ENCODE results near the gene SCAMP4. TPM values are rescaled to one million over a fixed set of nuclear protein-coding genes. Genes with fewer than 3 reads are reported as not detected.

SCAMP4 gene
- total and polyA plus RNA-seq, 9 of the 15 experiments (the other 6 are each of a cell fraction or from before 2014, with no cell fraction given), result 0.81 to 45.9 (median 12.8) TPM

- TF ChIP-seq, protein P1, sequence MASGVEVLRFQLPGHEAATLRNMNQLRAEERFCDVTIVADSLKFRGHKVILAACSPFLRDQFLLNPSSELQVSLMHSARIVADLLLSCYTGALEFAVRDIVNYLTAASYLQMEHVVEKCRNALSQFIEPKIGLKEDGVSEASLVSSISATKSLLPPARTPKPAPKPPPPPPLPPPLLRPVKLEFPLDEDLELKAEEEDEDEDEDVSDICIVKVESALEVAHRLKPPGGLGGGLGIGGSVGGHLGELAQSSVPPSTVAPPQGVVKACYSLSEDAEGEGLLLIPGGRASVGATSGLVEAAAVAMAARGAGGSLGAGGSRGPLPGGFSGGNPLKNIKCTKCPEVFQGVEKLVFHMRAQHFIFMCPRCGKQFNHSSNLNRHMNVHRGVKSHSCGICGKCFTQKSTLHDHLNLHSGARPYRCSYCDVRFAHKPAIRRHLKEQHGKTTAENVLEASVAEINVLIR (CRISPR knock-in tag; IDR thresholded peaks at IDR 0.05), result no peak
- TF ChIP-seq ZBTB40 (IDR thresholded peaks at IDR 0.05) (no peak), ZBTB40 (CRISPR knock-in tag; IDR thresholded peaks at IDR 0.05) (no peak), NONO (IDR thresholded peaks at IDR 0.05; ENCODE audit: low read depth in 2 of 2, low read length in 1 of 2) (peak in 1 of 2 experiments; percentile 87; a peak in 2 of 4 replicates), ZBED1 (IDR thresholded peaks at IDR 0.05) (no peak), FOXK2 (conservative IDR thresholded peaks at IDR 0.05 in 1 of 2, IDR thresholded peaks at IDR 0.05 in 1 of 2; ENCODE audit: low read depth in 2 of 2) (peak in 1 of 2 experiments; percentile 89; a peak in 2 of 4 replicates), CHD4 (IDR thresholded peaks at IDR 0.05; ENCODE audit: insufficient read depth, insufficient replicate concordance, low read depth, low read length, poor library complexity, severe bottlenecking) (no peak), HLTF (IDR thresholded peaks at IDR 0.05) (no peak), RBFOX2 (IDR thresholded peaks at IDR 0.05; ENCODE audit: low read depth, low read length) (peak; percentile 42), ZBTB11 (CRISPR knock-in tag; IDR thresholded peaks at IDR 0.05) (no peak; a peak in 1 of 6 replicates), HSF4 (CRISPR knock-in tag; IDR thresholded peaks at IDR 0.05; ENCODE audit: borderline replicate concordance) (no peak), MAFG (tag; conservative IDR thresholded peaks at IDR 0.05) (no peak)
Measured at GRCh38 chr19:1873524-1874473, 31.4 kb upstream of the SCAMP4 start (continued).

Measured in K562 (cell line).